Activated naive CD4-positive, alpha-beta T cell treated with anti-CD3 and anti-CD28 coated beads, Interleukin-2, amount 10 ng/mL, durations not matched to agents 7 days and 5 days (primary cell): Measurements from ENCODE around the gene PIGL.
A peak's percentile ranks its signal among the peaks of the same experiment; 100 is the strongest.

ENCODE experiments used
- CTCF ChIA-PET: fragments of 350-600 bp; sonication (Branson Sonifier 250); formaldehyde crosslinking; loops from one replicate; lab custom pipeline; 2021; ENCODE audit warnings: antibody characterized with exemption; lab: Charles Lee
- DNase-seq: peaks from one replicate; pipeline ENCODE4 v3.0.0-alpha.2; 2020
- H3K27ac Mint-ChIP-seq: one replicate; pipeline ENCODE4 v1.8.0; 2021; ENCODE audit warnings: mild to moderate bottlenecking, moderate library complexity, mixed read lengths
- H3K27me3 Mint-ChIP-seq: one replicate; pipeline ENCODE4 v1.8.0; 2021; ENCODE audit warnings: mild to moderate bottlenecking, mixed read lengths
- H3K36me3 Mint-ChIP-seq: one replicate; pipeline ENCODE4 v1.8.0; 2021; ENCODE audit warnings: mixed read lengths
- H3K4me1 Mint-ChIP-seq: one replicate; pipeline ENCODE4 v1.8.0; 2021; ENCODE audit warnings: mixed read lengths
- H3K4me3 Mint-ChIP-seq: one replicate; pipeline ENCODE4 v1.8.0; 2021; ENCODE audit warnings: mild to moderate bottlenecking, moderate library complexity, mixed read lengths
- H3K9me3 Mint-ChIP-seq: one replicate; pipeline ENCODE4 v1.8.0; 2021; ENCODE audit warnings: mixed read lengths

PIGL gene

DNA sequence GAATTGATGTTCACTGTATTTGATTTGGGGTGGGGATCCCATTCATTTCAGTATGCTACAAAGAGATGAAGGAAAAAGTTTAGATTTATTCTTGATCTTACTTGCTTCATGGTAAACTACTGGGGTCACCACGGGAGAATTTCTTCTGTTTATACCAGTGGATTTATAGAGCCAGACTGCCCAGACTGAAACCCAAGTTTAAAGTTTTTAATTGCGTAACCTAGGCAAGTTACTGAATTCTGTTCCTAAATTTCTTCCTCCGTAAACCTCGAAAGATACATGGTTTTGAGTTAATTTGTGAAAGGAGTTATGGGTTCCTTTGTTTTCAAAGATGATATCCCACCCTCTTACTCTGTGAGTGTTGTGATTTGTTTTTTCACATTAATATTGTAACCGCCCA lies 26.4 kb downstream of the PIGL start:
- Mint-ChIP-seq H3K36me3 (peaks cover 4% of the 10 kb centered on the region), H3K4me3 (no peak overlapping the region), H3K4me1 (peaks cover 8% of the 10 kb centered on the region), H3K27ac (no peak overlapping the region), H3K9me3 (no peaks in the 10 kb centered on the region), H3K27me3 (no peaks in the 10 kb centered on the region)
- DNase-seq, result no peak
- CTCF ChIA-PET, result no interaction called here

DNA sequence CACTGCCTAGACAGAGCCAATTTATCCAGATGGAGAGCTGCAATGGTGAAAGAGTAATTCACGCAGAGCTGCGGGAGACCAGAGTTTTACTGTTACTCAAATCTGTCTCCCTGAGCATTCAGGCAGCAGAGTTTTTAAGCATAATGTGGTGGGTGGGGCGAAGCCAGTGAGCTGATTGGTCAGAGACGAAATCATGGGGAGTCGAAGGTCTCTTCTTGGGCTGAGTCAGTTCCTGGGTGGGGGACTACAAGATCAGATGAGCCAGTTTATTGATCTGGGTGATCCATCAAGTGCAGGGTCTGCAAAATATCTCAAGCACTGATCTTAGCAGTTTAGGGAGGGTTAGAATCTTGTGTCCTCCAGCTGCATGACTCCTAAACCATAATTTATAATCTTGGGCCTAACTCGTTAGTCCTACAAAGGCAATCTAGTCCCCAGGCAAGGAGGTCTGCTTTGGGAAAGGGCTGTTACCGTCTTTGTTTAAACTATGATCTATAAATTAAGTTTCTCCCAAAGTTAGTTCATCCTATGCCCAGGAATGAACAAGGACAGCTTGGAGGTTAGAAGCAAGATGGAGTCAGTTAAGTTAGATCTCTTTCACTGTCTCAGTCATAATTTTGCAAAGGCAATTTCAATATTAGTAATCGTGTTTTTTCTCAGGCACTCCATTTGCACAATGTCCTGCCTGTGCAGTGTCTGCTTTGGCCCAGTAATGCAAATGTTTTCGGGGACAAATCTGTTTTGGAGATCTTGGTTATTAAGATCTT lies 27.0 kb downstream of the PIGL start:
- Mint-ChIP-seq H3K36me3 (peaks cover 5% of the 10 kb centered on the region), H3K27ac (no peak overlapping the region), H3K9me3 (no peaks in the 10 kb centered on the region), H3K4me3 (no peak overlapping the region), H3K4me1 (peaks cover 8% of the 10 kb centered on the region), H3K27me3 (no peaks in the 10 kb centered on the region)
- DNase-seq, result no peak
- CTCF ChIA-PET, result no interaction called here

DNA sequence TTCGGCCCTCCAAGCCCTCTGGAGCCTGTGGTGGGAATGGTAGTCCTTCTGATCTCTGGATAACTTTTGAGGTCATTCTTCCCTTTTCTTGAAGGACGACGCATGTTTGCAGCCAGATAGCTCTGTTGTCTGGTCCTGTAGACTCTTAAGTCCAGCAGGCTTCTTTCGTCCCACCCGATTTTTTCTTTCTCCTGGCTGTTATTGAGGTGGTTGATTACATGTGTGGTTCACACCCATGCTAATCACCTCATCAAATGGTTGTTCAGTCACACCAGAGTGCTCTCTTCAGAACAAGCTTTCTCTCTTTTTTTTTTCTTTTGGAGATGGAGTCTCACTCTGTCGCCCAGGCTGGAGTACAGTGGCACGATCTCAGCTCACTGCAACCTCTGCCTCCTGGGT lies 30.6 kb downstream of the PIGL start:
- DNase-seq, result no peak
- no peak overlapping the region for H3K27ac Mint-ChIP-seq
- no peaks in the 10 kb centered on the region for H3K9me3 Mint-ChIP-seq
- peaks cover 4% of the 10 kb centered on the region for H3K36me3 Mint-ChIP-seq
- H3K4me1 Mint-ChIP-seq, result peaks cover 8% of the 10 kb centered on the region
- H3K27me3 Mint-ChIP-seq, result no peaks in the 10 kb centered on the region
- CTCF ChIA-PET, result no interaction called here
- H3K4me3 Mint-ChIP-seq, result no peak overlapping the region

DNA sequence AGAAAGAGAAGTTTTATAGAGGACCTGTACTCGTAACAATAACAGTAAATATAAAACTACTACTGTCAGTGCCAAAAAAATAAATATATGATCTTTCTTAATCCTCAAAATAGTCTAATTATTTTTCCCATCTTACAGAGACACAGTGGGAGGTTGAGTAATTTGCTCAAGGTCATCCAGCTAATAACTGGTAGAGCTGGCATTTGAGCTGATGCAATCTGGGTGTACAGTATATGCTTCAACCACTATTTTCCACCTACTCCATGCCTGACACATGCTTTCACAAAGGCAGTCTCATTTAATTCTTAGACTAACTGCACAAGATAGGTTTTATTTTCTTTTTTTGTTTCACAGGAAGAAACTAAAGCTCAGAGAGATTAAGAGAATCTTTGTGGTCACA lies 33.6 kb downstream of the PIGL start:
- H3K4me1 Mint-ChIP-seq, result peaks cover 7% of the 10 kb centered on the region
- H3K4me3 Mint-ChIP-seq, result no peak overlapping the region
- CTCF ChIA-PET, result no interaction called here
- no peak overlapping the region for H3K27ac Mint-ChIP-seq
- H3K9me3 Mint-ChIP-seq, result no peaks in the 10 kb centered on the region
- no peaks in the 10 kb centered on the region for H3K27me3 Mint-ChIP-seq
- H3K36me3 Mint-ChIP-seq, result peaks cover 4% of the 10 kb centered on the region
- no peak for DNase-seq

DNA sequence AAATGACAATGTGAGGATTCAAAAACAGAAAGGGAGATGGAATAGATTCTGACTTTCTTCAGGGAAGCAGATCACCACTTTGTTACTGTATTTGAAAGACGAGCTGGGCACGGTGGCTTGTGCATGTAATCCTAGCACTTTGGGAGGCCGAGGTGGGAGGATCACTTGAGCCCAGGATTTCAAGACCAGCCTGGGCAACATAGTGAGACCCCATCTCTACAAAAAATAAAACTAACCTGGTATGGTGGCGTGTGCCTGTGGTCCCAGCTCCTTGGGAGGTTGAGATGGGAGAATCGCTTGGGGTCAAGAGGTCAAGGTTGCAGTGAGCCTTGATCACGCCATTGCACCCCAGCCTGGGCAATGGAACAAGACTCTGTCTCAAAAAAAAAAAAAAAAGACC lies 34.0 kb downstream of the PIGL start:
- Mint-ChIP-seq H3K27me3 (no peaks in the 10 kb centered on the region), H3K9me3 (no peaks in the 10 kb centered on the region), H3K4me3 (no peak overlapping the region), H3K36me3 (peaks cover 4% of the 10 kb centered on the region), H3K27ac (no peak overlapping the region), H3K4me1 (peaks cover 11% of the 10 kb centered on the region)
- no peak for DNase-seq
- CTCF ChIA-PET, result no interaction called here

DNA sequence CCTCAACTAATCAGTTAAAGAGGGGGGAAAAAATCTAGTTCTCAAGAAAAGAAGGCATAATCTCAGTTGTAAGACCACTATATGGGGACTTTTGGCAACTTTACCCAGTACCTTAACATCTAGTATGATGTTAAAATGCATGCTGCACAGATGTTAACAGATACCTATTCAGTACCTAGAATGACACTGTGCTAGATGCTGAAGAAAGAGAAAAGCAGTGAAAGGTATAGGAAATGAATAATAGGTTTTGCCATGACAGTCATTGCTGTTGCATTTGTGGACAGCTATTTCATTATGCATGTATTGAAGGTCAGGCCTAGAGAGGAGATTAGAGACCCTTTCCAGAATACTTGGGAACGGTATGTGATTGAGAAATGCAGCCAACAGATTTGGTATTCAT lies 34.5 kb downstream of the PIGL start:
- no peaks in the 10 kb centered on the region for H3K9me3 Mint-ChIP-seq
- no peak overlapping the region for H3K4me3 Mint-ChIP-seq
- H3K27me3 Mint-ChIP-seq, result no peaks in the 10 kb centered on the region
- H3K36me3 Mint-ChIP-seq, result peaks cover 4% of the 10 kb centered on the region
- no peak for DNase-seq
- H3K27ac Mint-ChIP-seq, result no peak overlapping the region
- CTCF ChIA-PET, result no interaction called here
- peaks cover 11% of the 10 kb centered on the region for H3K4me1 Mint-ChIP-seq

DNA sequence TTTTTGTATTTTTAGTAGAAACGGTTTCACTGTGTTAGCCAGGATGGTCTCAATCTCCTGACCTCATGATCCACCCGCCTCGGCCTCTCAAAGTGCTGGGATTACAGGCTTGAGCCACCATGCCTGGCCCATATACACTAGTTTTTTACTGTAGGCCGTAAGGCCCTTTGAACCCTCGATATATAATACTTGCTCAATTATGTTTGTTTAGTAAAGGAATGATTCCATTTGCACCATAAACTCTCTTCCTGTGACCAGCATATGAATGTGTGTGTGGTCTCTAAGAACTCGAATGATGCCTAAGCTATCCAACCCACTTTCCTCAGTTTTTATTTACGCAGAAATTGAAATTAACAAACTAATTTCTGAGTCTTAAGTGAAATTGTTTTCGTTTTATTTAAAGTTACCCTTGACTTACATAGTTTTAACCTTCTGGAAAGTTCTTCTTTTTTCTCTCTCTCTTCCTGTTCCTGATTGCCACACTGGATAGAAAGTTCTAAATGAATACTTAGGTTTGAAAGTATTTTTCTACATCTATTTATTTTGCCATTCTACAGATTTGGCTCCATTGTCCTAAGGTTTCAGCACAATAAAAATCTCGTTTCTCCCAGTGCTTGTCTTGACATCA lies 37.9 kb downstream of the PIGL start:
- H3K27ac Mint-ChIP-seq, result no peak overlapping the region
- no peak for DNase-seq
- H3K27me3 Mint-ChIP-seq, result no peaks in the 10 kb centered on the region
- CTCF ChIA-PET, result no interaction called here
- peaks cover 11% of the 10 kb centered on the region for H3K4me1 Mint-ChIP-seq
- H3K9me3 Mint-ChIP-seq, result no peaks in the 10 kb centered on the region
- no peak overlapping the region for H3K4me3 Mint-ChIP-seq
- H3K36me3 Mint-ChIP-seq, result peaks cover 9% of the 10 kb centered on the region

DNA sequence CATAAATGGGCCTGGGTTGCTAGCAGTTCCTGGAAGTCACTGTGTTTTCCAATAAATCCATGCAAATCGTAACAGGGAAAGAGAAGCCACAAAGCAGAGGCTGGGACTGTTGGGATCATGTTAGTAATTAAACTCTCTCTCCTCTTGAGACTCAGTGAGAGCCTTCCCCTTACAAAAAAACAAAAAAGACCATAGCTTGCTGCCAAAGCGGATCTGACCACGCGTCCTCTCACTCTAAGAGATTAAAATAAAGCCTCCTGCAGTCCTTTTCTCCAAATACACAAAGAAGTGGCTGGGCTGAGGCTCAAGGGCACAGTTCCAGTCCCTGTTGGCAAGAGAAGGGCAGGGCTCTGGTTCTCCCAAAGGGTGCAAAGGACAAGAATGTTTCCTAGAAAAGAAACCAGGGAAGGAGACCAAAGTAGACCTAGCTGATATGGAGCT lies 38.5 kb downstream of the PIGL start:
- H3K4me3 Mint-ChIP-seq, result no peak overlapping the region
- H3K27me3 Mint-ChIP-seq, result no peaks in the 10 kb centered on the region
- H3K9me3 Mint-ChIP-seq, result peaks cover 1% of the 10 kb centered on the region
- peaks cover 11% of the 10 kb centered on the region for H3K4me1 Mint-ChIP-seq
- no peak for DNase-seq
- no peak overlapping the region for H3K27ac Mint-ChIP-seq
- peaks cover 11% of the 10 kb centered on the region for H3K36me3 Mint-ChIP-seq
- CTCF ChIA-PET, result no interaction called here

DNA sequence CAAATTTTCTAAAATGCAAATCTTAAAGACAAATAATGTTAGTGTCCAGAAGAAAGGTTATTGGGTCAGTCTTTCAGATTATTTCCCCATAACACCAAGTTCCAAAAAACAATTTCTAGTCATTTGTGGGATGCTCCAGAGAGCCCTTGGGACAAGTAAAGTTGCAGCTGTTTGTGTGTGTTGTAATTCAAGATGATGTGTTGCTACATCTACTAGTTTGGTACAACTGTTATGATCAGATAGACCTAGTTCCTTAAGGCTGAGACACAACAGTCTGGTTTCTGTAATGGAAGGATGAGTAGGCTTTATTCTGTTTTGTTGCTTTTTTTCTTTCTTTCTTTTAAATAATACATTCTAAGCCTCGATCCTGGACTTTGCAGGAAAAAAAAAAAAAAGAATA lies 41.9 kb downstream of the PIGL start:
- Mint-ChIP-seq H3K4me1 (peaks cover 11% of the 10 kb centered on the region), H3K4me3 (no peak overlapping the region), H3K27me3 (no peaks in the 10 kb centered on the region), H3K36me3 (peaks cover 12% of the 10 kb centered on the region), H3K27ac (no peak overlapping the region), H3K9me3 (peaks cover 1% of the 10 kb centered on the region)
- DNase-seq, result no peak
- CTCF ChIA-PET, result no interaction called here

DNA sequence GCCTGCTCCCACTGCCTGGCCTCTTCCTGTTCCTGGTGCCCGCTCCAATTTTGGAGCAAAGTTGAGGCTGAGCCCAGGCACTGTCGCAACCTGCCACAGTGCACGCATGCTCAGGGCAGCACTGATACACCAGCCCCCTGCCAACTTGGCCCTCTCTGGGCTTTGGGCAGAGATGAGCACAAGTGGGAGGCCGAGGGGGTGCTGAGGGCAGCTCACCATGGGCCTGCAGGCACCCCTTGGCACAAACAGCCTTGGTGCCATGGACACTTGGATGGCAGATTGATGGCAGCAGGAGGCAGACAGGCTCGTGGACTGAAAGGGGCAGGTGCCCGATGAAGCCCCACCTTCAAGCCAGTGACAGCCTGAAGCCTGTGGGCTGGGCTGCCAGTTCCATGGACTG lies 42.9 kb downstream of the PIGL start:
- Mint-ChIP-seq H3K27ac (no peak overlapping the region), H3K9me3 (peaks cover 1% of the 10 kb centered on the region), H3K4me3 (no peak overlapping the region), H3K36me3 (peaks cover 12% of the 10 kb centered on the region), H3K27me3 (no peaks in the 10 kb centered on the region), H3K4me1 (peaks cover 11% of the 10 kb centered on the region)
- DNase-seq, result no peak
- CTCF ChIA-PET, result interaction anchor here (1.1 kb wide), 1 partner anchor 45 kb away, joined by 3 read pairs; no protein-coding TSS in a partner anchor

DNA sequence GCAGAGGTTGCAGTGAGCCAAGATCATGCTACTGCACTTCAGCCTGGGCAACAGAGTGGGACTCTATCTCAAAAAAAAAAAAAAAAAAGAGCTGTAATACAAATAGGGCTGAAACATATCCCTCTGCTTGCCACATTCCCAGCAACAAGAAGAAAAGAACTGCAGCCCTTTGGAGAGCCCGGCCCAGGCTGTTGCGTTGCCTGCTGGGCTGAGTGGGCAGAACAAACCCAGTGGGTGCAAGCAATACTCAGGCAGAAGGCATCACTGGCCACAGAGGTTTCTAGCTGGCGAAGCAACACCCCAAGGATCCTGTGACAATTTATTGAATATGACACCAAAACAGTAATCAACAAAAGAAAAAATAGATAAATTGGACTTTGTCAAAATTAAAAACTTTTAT lies 44.0 kb downstream of the PIGL start:
- Mint-ChIP-seq H3K27me3 (no peaks in the 10 kb centered on the region), H3K4me1 (no peaks in the 10 kb centered on the region), H3K4me3 (no peak overlapping the region), H3K27ac (no peak overlapping the region), H3K36me3 (peaks cover 12% of the 10 kb centered on the region), H3K9me3 (peaks cover 1% of the 10 kb centered on the region)
- CTCF ChIA-PET, result interaction anchor here (1.1 kb wide), 1 partner anchor 44 kb away, joined by 3 read pairs; no protein-coding TSS in a partner anchor
- DNase-seq, result no peak

DNA sequence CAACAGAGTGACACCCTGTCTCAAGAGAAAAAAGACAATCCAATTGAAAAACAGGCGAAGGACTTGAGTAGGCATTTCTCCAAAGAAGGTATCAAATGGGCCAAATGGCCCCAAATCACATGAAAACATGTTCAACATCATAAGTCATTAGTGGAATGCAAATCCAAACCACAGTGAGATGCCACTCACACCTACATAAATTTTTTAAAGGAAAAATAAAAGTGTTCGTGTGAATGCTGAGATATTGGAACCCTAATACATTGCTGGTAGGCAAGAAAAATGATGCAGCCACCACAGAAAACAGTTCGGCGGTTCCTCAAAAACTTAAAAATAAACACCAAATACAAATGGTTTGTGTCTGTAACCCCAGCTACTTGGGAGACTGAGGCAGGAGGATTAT lies 45.2 kb downstream of the PIGL start:
- Mint-ChIP-seq H3K9me3 (peaks cover 1% of the 10 kb centered on the region), H3K36me3 (peaks cover 13% of the 10 kb centered on the region), H3K4me1 (peaks cover 2% of the 10 kb centered on the region), H3K27ac (no peak overlapping the region), H3K4me3 (no peak overlapping the region), H3K27me3 (no peaks in the 10 kb centered on the region)
- DNase-seq, result no peak
- CTCF ChIA-PET, result interaction anchor here (0.6 kb wide), 1 partner anchor 12 kb away, joined by 3 read pairs; no protein-coding TSS in a partner anchor

DNA sequence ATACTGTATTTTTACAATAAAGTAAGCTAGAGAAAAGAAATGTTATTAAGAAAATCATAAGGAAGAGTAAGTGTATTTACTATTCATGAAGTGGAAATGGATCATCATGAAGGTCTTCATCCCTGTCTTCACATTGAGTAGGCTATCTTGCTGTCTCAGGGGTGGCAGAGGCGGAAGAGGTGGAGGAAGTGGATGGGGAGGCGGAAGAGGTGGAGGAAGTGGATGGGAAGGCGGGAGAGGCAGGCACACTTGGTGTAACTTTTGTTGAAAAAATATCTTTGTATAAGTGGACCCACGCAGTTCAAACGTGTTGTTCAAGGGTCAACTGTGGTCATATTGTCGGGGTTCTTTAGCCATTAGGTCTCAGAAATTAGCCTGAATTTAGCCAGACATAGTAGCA lies 50.2 kb downstream of the PIGL start:
- peak overlapping the region; percentile 50 for H3K27ac Mint-ChIP-seq
- CTCF ChIA-PET, result interaction anchor here (0.7 to 1.4 kb wide), 3 partner anchors 15 to 116 kb away, joined by 3 to 4 read pairs (median 3); no protein-coding TSS in a partner anchor
- no peak overlapping the region for H3K4me3 Mint-ChIP-seq
- peaks cover 25% of the 10 kb centered on the region for H3K4me1 Mint-ChIP-seq
- no peak for DNase-seq
- no peaks in the 10 kb centered on the region for H3K9me3 Mint-ChIP-seq
- H3K27me3 Mint-ChIP-seq, result no peaks in the 10 kb centered on the region
- peaks cover 6% of the 10 kb centered on the region for H3K36me3 Mint-ChIP-seq

DNA sequence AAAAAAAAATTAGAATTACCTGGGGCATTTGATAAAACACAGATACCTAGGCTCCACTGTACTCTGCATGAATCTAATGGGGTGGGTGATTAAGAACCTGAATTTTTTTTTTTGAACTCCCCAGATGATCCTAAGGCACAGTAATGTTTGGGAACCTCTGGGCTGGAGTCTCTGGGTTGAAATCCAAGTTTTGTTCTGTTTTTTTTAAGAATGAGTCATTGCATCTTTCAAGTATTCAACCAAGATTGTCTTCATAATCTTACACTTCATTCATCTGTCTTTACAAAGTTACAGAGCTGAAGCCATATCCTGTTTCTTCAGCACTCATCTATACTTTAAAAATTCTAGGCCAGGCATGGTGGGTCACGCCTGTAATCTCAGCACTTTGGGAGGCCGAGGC lies 52.6 kb downstream of the PIGL start:
- Mint-ChIP-seq H3K4me1 (peaks cover 28% of the 10 kb centered on the region), H3K4me3 (no peak overlapping the region), H3K27ac (peak overlapping the region; percentile 82), H3K36me3 (peaks cover 8% of the 10 kb centered on the region), H3K9me3 (peaks cover 2% of the 10 kb centered on the region), H3K27me3 (no peaks in the 10 kb centered on the region)
- DNase-seq, result no peak
- CTCF ChIA-PET, result no interaction called here
